Superior temporal gyrus (tissue), 1 donor: ENCODE data around the gene RNFT1.
"Not testable (repeated sequence)": the region's sequence is repeated elsewhere in the genome, so short reads cannot be mapped to it uniquely, and the experiment has no call there.

ENCODE experiments used
- DNase-seq: peaks from one replicate; pipeline ENCODE4 v3.0.0-alpha.2; 2016; ENCODE audit errors: extremely low spot score

RNFT1 gene, protein sequence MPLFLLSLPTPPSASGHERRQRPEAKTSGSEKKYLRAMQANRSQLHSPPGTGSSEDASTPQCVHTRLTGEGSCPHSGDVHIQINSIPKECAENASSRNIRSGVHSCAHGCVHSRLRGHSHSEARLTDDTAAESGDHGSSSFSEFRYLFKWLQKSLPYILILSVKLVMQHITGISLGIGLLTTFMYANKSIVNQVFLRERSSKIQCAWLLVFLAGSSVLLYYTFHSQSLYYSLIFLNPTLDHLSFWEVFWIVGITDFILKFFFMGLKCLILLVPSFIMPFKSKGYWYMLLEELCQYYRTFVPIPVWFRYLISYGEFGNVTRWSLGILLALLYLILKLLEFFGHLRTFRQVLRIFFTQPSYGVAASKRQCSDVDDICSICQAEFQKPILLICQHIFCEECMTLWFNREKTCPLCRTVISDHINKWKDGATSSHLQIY

DNA sequence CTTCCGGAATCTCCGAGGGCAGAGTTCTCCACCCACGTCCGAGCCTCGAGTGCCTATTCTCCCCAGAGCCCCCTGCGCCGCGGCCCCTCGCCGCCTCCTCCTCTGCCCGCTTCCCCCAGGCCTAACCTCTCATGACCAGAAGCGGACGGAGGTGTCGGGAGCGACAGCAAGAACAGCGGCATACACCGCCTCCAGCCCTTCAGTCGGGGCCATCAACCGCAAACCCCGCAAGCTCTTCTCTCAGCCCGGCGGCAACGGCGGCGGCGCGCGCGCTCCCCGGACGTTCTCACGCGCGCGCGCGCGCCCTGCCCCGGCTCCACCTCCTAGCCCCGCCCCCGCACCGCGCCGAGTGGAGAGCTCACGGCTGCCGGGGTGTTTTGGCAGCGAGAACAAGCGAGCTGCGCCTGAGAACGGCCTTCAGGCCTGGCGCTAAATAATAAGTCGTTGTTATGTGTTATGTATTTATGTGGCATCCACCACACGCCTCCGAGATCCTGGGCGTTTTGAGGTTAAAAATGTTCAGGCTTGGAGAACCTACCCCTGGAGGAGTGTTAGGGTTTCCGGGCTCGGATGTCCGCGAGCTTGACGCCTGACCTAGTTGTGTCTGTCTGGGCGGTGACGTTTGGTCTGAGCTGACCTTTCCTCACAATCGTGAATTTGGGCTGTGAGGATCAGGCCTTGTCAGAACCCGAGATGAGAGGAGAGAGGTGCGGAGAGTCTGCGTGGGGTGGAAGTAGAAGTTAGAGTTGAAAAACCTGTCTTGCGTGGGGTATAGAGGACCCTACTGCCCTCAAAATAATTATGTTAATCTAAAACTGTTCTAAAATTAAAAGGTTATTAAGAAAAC, at the start of gene RNFT1:
Gene RNFT1, minus strand, starts transcription at position 259 of the 847 bp plus-strand sequence. Its CDS starts 77 bp downstream, at position 182.
- DNase-seq, result peak; percentile 91

DNA sequence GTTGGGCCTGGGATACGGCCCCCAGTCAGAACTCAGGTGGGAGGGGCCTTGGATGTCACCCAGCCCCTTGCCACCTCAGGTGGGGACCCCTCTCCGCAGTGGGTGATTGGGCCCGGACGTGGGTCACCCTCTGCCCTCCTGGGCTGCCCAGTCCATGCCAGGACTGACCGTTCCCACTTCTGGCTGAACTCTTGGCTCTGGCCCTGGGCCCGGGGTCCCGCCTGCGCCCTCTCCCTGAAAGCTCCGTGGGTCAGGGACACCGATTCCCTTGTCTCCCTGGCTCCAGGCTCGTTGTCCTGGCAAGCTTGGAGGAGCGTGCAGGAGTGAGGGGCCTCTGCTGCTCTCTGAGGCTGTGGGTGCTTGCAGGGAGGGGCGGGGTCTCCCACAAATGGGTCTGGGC, 44.8 kb upstream of the RNFT1 start:
- not testable (repeated sequence) for DNase-seq

DNA sequence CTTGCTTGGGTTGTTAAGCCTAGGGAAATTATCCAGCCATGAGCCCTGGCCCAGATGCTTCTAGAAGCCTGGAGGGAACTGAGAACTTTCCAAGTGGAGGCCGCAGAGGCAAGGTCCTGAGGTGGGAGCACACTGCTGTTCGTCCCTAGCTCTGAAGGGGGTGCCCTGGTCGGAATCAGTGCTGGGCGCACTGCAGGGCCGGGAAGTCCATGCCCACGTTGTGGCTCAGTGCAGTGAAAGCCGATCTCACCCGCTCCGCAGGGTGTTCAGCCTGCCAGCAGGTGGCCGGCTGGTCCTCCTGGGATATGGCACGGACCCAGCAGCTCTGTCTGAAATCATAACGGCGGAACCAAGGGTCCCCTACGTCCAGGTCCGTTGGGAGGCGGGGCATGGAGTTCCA, 43.8 kb upstream of the RNFT1 start:
- not testable (repeated sequence) for DNase-seq

DNA sequence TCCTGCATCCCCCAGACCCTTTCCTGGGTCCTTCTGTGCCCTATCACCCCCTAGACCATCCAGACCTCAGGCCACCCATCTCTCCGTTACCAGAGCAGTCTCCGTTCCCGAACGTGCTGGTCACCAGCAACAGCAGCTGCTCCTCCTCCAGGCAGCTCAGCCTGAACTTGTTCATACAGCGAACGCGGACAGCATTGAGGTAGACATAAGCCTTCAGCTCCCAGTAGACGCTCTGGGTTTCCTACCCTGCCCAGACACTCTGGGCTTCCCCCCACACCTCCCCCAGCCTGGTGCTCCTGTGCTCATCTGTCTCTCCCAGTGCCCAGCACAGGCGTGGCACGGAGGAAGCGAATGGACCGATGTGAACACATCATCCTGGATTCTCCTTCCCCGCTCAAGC, 41.6 kb upstream of the RNFT1 start:
- no peak for DNase-seq

DNA sequence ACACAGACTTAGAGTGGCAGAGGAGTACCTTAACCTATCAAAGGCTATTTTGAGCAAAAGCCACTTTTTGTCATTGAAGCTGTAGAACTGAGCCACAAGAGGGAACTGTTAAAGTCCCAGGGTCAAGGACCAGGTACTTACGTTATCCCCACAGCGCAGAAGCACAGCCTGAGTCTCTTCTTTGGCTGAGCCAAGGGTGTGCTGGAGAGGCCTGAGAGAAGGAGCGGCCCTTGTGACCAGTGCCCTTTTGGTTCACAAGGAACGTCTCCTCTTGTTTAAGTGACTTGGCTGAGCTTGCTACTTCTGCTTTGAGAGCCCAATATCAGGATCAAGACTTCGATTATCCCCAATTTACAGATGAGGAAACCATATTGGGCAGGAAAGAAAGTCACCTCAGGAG, 40.0 kb upstream of the RNFT1 start:
- DNase-seq, result not testable (repeated sequence)

DNA sequence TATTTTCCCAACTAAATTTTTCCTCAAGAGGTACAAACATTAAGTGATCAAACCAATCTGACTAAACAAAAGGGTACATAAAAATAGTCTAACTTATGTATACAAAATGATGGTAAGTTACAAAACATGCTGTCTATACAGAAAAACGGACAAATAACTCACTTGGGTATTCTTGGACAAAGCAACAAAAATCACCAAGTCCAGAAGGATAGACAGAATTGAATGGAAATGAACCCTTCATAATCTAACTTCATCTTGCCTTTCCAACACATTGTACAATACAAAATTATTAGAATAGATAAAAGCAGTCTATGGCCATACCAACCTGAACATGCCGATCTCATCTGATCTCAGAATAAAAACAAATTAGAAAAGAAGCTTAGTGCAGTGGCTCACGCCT, 37.9 kb upstream of the RNFT1 start:
- not testable (repeated sequence) for DNase-seq

DNA sequence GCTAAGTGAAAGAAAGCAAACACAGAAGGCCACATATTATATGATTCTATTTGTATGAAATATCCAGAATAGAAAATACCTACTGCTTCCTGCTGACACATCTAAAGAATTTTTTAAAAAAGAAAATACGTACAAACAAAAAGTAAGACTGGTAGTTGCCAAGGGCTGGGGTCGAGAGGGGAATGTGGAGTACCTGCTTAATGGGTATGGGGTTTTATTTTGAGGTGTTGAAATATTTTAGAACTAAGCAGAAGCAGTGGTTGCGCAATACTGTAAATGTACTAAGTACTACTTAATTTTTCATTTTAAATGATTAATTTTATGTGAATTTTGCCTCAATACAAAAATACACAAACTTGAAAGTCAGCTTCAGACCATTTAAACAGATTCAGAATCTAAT, 32.1 kb upstream of the RNFT1 start:
- DNase-seq, result not testable (repeated sequence)

DNA sequence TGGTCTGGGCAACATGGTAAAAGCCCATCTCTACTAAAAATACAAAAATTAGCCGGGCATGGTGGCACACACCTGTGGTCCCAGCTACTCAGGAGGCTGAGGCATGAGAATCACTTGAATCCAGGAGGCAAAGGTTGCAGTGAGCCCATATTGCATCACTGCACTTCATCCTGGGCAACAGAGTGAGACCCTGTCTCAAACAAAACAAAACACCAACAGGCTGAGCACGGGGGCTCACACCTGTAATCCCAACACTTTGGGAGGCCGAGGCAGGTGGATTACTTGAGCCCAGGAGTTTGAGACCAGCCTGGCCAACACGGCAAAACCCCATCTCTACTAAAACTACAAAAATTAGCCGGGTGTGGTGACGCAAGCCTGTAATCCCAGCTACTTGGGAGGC, 10.6 kb upstream of the RNFT1 start:
- not testable (repeated sequence) for DNase-seq

DNA sequence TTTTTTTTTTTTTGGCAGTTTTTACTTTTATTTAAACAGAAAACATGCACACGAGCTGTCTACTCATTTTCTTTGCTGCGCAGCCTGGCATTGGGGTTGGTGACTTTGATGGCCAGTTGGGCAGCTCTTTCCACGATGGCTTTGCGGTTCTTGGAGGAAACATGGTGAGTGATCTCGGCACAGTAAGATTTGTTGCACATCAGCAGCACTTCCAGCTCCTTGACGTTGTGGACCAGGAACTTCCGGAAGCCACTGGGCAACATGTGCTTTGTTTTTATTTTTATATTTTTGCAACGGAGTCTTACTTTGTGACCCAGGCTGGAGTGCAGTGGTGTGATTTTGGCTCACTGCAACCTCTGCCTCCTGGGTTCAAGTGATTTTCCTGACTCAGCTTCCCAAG, 8.9 kb upstream of the RNFT1 start:
- DNase-seq, result not testable (repeated sequence)

DNA sequence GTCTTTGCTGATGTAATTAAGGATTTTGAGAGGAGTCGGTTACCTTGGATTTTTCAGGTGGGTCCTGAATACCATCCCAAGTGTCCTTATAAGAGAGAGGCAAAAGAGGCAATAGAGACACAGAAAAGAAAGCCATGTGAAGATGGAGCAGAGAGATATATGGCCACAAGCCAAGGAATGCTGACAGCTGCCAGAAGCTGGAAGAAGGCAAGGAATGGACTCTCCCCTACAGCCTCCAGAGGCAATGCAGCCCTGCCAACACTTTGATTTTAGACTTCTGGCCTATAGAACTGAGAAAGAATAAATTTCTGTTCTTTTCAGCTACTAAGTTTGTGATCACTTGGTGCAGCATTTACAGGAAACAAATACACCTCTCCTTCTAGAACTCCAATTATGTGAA, 8.2 kb upstream of the RNFT1 start:
- no peak for DNase-seq

DNA sequence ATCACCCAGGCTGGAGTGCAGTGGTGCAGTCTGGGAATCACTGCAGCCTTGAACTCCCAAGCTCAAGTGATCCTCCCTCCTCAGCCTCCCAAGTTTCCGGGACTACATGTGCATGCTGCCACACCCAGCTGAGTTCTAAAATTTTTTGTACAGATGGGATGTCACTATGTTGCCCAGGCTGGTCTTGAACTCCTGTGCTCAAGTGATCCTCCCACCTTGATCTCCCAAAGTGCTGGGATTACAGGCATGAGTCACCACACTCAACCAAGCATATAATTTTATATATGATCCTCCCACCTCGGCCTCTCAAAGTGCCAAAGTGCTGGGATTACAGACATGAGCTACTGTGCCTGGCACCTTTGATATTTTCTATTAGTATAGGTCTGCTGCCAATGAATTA, 7.2 kb upstream of the RNFT1 start:
- DNase-seq, result not testable (repeated sequence)

DNA sequence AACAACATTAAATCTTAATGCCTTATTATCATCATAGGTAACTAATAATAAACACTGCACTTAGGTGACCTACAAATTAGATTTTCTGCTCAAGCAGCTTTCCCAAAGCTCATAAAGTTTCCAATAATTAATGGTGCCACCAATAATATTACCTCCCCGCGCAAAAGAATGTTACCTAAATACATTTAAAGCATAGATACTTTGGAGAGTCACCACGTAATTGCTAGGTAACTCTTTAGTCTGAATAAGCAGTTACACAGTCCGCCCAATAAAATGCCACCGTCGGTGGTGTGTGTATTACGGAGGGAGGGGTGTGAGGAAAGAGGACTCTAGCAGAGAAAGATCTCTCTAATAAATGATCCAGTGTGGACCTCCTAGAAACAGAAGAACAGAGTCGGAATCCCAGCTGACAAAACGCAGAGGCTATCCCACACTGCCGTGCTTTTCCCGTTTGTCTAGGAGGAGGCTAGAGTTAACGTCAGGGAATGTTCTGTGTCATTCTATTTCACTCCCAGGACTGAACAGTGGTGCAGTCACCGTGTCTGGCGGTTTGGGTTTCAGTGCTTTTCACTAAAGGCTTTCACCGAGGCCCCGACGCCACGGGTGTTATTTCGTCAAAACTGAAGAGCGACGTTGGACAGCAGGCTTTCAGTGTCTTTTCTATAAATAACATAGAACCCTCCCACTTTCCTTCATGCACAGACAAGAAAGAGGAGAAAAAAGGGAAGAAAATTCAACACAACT, 630 bp downstream of the RNFT1 start:
- DNase-seq, result peak; percentile 72

DNA sequence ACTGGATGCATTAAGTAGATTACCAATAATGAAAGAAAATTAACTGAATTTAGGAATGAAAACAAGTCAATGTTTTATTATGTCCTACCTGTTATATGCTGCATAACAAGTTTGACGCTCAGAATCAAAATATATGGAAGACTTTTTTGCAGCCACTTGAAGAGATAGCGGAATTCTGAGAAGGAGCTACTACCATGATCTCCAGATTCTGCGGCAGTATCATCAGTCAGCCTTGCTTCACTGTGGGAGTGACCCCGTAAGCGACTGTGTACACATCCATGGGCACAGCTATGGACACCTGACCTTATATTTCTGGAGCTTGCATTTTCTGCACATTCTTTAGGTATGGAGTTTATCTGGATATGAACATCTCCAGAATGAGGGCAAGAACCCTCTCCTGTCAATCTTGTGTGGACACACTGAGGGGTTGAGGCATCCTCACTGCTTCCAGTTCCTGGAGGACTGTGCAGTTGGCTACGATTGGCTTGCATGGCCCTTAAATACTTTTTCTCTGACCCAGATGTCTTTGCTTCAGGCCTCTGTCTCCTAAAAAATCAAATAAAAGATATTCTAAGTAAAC, 1.7 kb downstream of the RNFT1 start:
- no peak for DNase-seq

DNA sequence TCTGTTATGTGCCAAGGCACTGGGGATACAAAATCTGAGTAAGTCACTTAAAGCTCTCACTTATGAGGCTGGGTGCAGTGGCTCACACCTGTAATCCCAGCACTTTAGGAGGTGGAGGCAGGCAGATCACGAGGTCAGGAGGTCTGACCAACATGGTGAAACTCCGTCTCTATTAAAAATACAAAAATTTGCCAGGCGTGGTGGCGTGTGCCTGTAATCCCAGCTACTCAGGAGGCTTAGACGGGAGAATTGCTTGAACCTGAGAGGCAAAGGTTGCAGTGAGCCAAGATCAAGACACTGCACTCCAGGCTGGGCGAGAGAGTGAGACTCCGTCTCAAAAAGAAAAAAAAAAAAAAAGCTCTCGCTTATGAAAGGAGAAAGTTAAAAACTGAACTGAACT, 5.0 kb downstream of the RNFT1 start:
- not testable (repeated sequence) for DNase-seq

DNA sequence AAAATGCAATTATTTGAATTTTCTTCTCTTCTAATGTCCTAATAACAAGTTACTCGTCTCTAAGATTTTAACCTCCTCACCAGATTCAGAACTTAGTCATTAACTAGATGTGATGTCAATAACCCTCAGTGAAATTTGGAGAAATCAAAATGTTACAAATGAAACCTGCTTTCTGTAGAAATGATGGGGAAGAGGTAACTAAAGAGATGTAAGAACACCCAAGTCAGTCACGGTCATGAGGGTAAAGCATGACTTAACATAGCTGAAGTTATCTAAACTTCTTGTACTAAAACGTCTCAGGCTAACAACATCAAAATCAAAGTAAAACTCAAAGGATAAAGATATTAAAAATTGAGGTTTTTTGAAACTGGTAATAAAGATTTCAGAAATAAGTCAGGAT, 9.7 kb downstream of the RNFT1 start:
- DNase-seq, result no peak

DNA sequence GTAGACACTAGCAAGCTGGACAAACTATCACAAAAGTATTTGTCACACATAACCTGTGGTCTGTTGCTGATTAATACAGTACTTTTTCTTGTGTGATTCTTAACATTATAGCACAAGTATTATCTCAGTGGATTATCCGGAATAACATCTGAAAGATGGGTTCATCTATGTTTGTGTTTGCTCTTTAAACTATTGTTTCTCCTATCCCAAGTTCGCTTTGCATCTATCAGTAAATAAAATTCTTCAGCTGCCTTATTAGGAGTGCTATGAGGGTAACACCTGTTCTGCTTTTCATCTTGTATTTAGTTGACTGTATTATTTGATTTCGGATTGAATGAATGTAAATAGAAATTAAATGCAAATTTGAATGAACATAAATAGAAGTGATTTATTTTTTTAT, 14.5 kb downstream of the RNFT1 start:
- DNase-seq, result no peak

DNA sequence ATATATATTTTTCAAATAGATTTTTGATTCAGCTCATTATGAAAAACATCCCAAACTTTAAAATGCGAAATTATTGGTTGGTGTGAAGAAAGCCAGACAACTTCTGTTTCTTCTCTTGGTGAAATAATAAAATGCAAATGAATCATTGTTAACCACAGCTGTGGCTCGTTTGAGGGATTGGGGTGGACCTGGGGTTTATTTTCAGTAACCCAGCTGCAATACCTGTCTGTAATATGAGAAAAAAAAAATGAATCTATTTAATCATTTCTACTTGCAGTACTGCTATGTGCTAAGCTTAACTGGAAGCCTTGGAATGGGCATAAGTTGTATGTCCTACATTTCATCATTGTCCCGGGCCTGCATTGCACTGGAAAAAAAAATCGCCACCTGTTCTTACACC, 17.2 kb downstream of the RNFT1 start:
- DNase-seq, result not testable (repeated sequence)

DNA sequence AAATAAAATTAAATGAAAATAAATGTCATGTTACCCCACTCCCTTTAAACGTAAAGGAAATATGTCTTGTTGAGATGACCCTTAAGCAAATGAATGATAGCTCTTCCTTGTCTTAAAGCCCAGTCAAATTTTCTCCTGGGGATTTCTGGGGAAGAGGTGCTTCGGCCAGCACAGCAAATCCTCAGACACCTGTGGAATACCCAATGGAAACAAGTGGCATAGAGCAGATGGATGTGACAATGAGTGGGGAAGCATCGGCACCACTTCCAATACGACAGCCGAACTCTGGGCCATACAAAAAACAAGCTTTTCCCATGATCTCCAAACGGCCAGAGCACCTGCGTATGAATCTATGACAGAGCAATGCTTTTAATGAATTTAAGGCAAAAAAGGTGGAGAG, 18.1 kb downstream of the RNFT1 start:
- DNase-seq, result not testable (repeated sequence)

DNA sequence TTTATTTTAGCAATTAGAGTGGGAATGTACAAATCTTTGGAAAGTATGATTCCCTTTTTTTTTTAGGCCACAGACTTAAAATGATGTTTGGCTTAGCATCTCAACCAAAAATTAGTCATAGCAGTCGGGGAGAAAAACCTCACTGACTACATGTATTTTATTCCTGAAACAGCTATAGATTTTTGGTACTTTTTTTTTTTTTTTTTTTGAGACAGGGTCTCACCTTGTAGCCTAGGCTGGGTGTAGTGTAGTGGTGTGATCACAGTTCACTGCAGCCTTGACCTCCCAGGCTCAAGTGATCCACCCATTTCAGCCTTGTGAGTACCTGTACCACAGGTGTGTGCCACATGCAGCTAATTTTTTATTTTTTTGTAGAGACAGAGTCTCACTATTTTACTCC, 23.4 kb downstream of the RNFT1 start:
- DNase-seq, result no peak

DNA sequence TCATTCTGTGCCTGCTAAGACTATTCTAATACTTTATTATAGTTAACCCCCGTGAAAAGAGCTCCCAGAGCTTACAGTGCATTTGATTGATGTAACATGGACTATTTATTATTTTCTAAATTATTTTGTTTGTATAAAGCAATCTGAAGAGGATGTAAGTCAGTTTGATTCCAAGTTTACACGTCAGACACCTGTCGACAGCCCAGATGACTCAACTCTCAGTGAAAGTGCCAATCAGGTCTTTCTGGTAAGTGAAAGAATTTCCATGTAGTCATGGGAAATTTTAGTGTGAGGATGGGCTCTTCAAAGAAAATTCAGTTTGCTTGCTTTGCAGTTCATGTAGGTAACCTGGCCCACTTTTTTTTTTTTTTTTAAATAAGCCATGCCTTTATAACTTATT, 23.8 kb downstream of the RNFT1 start:
- DNase-seq, result not testable (repeated sequence)

DNA sequence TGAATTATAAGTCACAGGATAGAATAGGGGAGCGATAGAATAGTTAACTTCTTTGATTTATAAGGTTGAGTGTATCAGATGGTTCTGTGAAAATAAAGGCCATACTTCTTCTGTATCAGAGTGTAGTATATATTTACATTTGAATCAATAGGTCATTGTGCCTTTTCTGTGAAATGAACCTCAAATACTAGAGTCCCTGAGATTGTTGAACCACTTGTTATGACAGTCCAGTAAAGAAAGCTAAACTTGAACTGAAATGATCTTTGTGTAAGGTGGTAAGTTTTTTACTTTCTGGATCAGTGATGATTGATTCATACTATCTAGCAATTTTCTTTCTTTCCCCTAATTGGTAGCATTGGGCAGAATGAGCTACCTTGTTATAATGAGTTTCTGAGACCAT, 31.2 kb downstream of the RNFT1 start:
- DNase-seq, result not testable (repeated sequence)

DNA sequence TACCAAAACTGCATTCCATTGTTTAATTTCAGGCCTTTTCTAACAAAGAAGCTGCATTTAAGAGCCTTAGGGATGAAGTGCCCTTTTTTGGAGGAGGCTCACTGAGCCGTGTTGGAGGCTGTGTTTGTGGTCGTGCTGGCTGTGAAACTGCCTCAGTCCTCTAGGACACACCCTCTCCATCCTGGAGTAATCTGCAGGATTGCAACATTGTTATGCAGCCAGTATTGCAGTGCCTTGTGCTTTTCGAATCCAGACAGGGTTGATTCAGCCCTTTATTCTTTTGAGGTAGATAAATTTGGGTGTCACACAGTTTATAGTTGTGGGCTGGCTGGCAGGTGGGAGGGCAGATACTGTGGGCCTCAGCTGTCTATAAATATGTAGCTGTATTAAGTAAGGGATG, 33.8 kb downstream of the RNFT1 start:
- not testable (repeated sequence) for DNase-seq
